Activated gamma-delta T cell treated with Interleukin-2 at 50 U/mL for 16 hours (primary cell): ENCODE measurements around the gene NUDT1.
A peak's percentile ranks its signal among the peaks of the same experiment; 100 is the strongest.

Experiments used
- DNase-seq: peaks from one replicate; pipeline ENCODE4 v3.0.0-alpha.2; 2020

The NUDT1 gene

DNA sequence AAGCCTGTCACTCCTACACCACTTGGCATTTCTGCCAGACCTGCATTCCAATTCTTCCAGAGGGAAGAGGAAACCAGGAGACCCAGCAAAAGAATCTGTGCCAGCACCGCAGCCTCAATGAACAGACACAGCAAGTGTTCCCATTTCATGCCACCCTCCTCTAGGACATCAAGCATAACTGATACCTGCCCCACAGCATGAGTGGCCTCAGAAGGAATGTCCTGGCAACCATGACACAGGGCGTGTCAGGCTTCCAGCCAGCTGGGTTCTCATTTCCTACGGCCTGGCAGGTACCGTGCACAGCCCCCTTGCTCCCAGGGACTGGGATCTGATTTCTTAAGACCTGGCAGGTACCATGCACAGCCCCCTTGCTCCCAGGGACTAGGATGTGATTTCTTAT, 17.1 kb upstream of the NUDT1 start:
- no peak for DNase-seq

DNA sequence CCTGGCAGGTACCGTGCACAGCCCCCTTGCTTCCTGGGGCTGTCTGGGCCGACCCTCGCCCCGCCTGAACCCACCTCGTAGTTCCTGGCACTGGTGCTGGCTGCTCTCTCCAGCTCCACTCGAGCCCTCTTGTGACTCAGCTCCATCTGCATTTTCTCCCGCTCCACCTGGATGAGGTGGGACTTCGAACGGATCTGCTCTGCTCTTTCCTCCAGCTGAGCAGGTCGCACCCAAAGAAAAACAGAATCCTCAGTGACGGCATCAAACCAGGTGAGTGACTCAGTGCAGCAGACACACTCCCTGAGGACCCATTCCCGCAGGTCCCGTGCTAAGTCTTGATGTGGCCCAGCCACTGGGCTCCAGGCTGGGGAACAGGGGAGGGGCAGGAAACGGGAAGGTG, 16.7 kb upstream of the NUDT1 start:
- DNase-seq: no peak

DNA sequence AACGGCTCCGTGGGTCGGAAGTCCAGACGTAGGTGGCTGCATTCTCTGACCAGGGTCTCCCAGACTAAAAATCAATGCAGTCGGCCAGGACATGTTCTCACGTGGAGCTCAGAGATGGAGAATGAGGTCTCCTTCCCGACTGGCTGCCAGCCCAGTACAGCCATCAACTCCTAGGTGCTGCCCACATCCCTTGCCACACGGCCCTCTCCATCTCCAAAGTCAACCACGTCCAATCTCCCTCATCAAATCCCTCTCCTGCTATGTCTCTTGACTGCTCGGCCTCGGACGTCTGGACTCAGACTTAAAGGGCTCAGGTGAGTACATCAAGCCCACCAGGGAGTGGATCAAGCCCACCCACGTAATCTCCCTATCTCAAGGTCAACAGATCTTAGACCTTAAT, 16.2 kb upstream of the NUDT1 start:
- DNase-seq: no peak

DNA sequence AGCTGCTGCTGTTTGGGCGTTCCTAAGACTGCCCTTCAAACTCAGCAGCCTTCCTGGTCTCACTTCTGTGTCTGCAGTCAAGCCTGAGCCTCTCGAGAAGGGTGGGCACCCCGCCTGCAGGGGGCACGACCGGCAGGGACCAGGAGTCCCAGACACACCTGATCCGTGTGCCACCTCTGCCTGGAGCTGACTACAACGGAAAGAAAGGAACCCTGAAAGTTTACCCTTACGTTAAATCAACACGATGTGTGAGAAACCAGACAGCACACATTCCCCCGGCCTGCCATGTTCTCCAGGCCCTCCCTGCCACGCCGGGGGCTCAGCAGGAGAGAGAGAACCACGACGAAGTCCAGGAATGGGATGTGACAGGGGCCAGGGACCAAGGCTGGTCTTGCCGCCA, 14.3 kb upstream of the NUDT1 start:
- no peak for DNase-seq

DNA sequence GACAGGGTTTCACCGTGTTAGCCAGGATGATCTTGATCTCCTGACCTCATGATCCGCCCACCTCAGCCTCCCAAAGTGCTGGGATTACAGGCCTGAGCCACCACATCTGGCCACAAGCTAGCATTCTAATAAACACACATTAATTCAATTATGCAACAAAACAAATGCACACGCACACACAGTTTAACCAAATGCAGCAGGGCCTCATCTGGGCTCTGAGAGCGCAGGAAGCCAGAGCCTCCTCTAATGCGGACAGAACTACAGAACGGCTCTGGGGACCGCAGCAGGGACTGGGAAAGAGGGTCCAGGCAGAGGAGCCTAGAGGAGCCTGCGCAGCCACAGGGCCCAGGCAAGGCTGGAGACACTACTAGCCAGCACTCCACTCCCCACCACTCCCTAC, 13.1 kb upstream of the NUDT1 start:
- DNase-seq: no peak

DNA sequence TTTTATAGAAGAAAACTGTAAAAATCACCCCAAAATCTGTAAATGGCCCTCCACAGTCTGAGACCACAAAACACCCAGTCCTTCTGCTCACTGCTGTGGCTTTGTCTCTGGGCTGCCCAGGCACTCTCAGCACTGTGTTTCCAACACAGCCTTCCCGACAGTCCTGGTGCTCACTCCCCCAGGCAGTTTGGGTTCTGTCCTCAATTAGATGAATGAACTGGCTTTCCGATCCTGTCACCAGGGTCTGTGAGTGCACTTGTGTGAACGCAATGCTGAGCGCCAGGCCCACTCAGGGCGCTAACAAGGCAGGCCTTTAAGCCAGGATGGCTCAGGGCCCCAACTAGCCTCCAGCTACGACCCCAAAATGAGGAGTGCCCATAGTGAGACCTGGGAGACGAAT, 12.6 kb upstream of the NUDT1 start:
- DNase-seq: no peak

DNA sequence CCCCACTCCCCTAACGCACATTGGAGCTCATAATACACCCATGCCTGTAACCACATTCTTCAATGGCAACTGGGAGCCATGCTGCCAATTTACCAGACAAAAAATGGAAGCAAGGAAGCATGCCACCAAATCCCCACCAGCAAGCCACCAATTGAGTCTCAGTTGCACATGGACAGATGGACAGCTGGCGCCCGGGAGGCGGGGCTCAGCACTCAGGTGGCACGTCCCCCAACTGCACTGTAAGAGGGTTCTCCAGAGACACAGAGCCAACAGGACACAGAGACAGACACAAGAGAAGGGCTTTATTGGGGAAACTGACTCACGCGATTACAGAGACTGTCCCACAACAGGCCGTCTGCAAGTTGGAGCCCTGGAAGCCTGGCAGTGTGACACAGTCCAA, 11.8 kb upstream of the NUDT1 start:
- no peak for DNase-seq

DNA sequence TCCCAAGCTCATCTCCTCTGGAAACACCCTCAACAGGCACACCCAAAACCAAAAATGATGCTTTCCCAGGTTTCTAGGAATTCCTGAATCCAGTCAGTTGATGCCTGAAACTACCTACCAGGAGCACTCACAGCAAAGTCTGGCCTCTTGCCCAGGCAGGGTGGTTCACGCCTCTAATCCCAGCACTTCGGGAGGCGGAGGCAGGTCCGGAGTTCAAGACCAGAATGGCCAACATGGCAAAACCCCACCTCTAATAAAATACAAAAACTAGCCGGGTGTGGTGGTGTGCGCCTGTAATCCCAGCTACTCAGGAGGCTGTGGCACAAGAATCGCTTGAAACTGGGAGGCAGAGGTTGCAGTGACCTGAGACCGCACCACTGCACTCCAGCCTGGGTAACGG, 11.1 kb upstream of the NUDT1 start:
- no peak for DNase-seq

DNA sequence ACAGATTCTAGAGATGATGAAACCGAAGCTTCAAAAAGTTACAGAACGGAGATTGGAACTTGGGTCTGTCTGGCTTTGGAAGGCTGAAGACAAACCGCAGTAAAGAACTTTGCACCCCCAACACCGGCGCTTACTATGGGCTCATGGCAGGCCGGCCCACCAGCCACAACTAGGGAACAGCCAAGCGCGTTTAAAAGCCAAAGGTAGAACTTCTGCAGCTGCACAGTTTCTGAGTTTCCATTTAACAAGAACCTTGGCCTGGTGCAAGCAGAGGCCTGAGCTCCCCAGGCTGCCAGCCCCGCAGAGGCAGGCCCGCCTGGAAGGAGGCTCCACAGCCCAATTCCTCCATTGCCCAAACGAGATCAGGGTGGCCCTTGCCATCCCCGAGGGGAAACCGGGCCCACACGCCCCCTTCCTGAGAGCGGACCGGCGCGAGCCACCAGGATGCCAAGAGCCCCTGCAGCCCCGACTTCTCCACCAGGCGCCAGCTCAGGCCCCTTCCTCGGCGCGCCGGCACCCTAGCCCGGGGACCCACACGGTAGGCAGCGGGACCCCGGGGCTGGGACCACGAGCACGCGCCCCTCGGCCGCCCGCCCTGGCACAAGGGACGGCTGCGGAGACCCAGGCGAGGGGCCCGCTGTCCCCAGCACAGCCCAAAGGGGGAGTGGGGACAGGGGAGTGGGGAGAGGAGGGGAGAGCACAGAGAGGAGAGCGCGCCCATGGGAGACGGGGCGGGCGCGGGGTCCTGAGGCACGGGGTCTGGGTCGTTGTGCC, 9.8 kb upstream of the NUDT1 start:
- peak; percentile 14 for DNase-seq

DNA sequence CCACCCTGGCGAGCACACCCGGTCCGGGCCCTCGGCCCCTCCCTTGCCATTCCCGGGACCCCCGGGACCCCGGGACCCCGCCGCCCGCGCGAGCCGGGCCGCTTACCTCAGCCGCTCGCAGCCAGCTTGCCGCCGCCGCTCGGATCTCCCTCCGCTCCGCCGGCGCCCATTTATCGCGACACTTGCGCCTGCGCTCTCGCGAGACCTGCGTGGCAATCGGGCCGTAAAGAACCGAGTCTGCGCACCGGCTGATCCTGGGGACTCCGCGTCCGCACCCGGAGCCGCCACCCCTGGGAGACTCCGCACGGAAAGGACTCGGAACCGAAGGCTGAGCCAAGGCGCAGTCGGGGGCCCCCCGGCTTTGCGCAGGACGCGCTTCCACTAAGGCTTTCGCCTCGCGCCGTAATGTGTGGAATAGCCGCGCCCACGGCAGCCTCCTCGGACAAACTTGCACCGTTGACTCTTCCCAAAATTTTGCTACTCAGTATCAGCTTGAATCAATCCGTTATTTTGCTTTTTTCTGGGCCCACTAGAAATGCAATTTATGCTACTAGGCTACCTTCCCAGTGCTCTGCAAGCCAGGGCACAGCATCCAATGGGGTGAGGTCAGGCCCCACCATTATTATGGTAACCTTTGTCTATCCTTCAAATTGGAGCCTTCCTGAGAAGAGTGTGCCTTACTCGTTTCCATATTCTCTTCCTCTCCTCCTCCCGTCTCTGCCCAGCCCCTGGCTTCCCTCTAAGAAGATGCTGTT, 9.1 kb upstream of the NUDT1 start, which contains the start of gene MAD1L1:
TSS of gene MAD1L1 (minus strand) at position 180 of the 755 bp plus-strand sequence. CDS start 2,812 bp downstream, outside the sequence.
- peak; percentile 85 for DNase-seq

DNA sequence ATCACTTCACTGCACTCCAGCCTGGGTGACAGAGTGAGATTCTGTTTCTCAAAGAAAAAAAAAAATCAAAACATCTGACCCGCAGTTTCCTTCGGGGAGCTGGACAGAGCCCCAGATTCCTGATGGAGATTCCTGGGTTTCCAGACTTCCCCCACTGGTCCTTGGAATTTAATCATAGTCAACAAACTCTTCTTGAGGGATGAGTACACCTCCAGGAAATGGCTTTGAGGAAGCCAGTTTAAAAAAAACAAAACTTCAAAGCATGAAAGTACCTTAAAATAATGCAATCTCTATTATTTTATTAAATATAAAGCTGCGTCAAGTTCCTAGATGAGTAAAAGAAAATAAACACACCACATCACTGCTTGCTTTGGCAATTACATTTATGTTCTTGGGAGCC, 8.1 kb upstream of the NUDT1 start:
- no peak for DNase-seq

DNA sequence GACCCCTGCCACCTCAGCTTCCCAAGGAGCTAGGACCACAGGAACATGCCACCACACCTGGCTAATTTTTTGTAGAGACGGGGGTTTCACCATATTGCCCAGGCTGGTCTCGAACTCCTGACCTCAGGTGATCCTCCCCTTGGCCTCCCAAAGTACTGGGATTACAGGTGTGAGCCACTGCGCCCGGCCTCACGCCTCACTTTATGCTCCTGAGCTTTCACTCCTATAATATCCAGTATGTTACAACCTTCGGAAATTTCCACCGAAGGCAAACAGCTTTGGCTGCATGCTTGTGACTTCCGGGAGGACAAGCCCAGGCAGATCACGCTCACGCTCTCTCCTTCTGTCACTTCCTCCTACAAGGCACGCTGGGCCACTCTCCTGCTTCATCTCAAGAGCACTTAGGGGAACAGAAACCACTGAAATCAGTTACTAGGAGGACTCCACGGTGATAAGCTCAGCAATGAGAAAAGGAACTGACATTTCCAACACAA, 4.9 kb upstream of the NUDT1 start:
- DNase-seq: no peak

DNA sequence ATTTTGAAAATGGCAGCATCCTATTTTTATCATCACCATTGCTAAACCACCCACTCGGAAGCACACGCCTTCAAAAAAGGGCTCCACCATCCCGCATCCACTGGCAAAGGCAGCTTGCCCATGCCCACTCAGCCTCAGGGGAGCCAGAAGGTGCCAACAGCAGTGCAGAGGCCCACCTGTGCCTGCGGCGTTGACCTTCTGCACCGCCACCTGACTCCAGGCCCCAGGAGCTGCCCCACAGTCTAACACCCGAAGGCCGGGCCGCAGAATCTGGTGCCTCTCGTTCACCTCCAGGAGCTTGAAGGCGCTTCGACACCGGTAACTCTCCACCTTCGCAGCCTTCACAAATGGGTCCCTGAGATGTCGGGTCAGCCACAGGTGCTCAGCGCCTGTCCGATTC, 2.8 kb upstream of the NUDT1 start:
- DNase-seq: no peak

DNA sequence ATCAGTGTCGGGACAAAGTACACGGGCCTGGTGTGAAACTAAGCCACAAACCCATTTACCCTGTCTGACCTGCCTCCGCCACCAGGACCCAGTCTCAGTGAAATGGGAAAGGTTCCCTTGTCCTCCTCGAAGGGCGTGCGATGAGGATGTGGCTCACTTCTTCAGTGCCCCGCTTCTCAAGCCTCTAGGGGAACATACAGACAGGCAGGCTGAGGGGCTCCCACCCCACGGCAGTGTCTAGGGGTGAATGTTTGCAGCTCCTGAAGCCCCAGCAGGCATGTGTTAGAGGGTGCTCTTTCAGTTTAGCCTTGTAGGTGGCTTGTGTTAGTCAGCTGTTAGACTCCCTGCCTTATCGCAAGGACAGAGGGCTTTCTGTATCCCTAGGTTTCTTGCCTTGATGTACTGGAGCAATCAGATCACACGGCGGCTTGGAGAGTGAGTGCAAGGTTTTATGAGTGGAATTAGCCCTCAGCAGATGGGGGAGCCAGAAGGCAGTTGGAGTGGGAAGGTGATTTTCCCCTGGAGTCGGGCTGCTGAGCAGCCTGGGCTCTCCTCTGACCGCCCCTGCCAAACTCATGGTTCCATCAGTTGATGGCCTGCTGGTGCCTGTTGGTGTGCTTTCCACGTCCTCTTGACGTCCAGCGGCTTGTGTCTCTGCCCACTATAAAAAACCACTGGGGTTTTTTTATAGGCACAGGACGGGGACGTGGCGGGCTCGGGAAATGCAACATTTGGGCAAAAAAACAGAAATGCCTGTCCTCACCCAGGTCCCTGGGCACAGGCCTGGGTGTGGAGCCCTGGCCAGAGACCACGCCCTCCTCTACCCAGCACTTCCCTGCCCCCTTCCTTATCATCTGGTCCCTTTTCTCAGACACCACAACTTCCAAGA, 759 bp downstream of the NUDT1 start:
- no peak for DNase-seq

DNA sequence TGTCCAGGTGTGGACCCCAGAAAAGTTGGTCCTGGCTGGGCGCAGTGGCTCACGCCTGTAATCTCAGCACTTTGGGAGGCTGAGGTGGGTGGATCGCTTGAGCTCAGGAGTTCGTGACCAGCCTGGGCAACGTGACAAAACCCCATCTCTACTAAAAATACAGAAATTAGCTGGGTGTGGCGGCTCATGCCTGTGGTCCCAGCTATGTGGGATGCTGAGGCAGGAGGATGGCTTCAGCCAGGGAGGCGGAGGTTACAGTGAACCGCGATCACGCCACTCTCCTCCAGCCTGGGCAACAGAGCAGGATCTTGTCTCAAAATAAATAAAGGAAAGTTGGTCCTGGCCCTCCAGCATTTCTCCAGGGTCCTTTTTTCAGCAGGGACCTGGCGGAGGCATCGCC, 1.4 kb downstream of the NUDT1 start:
- DNase-seq: no peak

DNA sequence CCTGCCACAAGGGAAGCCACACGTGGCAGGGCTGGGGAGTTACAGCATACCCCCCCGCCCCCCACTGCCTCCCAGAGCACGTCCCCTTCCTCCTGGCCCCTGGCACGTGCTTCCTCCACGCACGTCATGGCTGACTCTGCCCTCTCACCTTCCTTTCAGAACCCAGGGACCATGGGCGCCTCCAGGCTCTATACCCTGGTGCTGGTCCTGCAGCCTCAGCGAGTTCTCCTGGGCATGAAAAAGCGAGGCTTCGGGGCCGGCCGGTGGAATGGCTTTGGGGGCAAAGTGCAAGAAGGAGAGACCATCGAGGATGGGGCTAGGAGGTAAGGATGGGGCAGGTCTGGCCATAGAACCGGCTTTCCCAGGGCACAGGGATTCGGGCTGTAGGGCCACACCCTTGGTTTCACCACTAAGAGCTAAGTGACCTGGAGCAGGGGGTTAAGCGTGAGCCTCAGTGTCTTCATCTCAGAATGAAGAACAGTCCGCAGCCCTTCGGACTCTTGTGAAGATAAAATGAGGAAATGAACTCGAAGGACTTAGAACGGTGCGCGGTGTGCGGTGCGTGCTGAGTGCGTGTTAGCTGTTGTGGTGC, 2.5 kb downstream of the NUDT1 start:
- DNase-seq: no peak

DNA sequence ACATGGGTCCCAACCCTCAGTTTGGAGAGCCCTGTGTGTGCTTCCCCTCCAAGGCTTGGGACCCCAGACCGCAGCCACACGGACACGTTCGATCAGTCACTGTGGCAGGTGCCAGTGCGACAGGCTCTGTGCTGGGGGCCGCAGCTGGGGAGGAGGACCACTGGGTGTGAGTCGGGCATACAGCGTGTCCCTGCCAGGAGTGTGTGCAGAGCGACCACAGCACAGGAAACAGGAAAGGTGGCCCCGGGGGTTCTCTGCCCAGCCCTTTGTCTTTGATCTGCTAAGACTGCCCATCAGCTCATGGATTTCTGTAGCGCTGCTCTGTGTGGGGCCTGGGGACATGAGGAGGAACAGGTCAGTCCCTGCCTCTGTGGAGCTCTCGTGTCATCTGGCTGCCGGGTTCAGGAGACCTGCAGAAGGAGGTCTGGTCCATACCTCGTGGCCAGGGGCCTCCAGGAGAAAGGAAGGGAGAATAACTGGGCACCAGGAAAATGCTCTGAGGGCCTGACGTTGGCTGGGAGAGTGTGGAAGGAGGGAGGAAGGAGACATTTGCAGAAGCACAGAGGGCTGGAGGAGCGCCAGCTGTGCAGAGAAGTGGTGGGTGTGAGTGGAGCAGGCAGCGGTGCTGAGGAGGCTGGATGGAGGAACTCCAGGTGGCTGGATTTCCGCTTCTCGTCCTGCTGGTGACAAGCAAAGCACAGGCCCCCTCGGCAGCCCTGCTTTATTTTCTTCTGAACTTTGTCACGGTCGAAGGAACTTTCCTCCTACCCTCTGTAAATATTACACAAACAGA, 4.1 kb downstream of the NUDT1 start:
- no peak for DNase-seq

DNA sequence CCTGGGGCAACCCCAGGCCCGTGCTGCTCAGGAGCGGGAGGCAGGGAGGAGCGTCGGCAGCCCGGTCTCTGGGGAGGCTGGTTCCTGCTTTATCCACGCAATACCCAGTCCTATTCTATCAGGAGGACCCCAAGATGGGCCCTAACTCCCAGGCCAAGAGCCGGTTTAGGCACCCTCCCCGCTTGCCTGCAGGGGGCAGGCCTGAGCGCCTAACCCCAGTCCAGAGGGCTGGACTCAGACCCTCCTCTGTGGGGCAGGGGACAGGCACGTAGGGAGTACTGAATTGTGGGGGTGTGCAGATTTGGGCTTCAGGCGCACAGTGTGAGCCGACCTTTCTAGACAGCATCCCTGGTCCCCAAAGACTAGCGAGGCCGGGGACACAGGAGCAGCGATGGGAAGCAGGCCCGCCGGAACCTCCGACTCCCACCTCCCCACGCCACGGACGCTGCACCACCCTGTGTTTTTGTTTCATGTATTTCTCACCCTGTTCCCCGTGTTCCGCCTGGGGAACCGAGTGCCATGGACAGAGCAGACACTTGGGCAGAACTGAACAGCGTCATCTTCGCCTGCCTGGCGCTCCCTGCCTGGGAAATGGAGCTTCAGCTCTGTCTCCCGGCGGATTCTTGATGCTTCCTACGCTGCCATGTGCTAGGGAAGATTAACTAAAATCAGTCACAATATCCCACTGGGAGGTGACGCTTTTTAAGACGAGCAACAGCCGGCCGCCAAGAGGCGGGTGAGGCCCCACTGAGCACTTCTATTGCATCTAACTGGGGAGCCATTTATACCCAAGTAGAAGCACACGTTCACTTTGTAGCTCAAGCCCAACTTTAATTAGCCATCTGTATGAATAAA, 5.3 kb downstream of the NUDT1 start:
- DNase-seq: no peak

DNA sequence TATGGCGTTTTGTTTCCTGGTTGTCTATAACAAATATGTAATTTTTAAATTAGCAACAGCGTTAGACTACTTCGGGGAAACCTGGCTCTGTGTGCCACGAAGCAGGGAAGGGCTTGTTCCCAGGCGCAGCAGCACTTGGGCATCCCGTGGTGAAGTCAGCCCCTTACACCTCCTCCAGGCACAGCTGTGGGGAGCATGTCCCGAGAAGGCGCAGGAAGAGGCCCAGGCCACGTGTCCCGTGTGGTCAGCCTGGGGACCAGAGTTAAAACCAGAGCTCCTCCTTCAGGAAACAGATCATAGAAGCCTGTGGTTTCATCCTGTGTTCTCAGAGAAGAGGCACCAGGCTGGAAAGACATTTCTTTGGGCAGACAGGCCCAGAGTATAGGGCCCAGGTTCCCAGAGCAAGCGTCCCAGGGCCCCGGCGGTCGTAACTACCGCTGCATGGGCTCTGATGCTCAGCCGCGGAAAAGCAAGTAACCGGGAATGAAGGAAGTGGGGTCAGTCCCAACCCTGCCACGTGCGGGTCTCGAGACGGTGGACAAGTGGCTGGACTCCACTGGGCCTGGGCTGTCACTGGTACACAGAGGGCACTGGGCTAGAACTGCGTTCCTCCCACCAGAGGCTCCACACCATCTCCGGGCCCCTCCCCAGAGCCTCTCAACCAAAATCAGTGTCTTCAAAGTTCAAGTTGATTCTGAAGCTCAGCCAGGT, 7.1 kb downstream of the NUDT1 start:
- DNase-seq: no peak

DNA sequence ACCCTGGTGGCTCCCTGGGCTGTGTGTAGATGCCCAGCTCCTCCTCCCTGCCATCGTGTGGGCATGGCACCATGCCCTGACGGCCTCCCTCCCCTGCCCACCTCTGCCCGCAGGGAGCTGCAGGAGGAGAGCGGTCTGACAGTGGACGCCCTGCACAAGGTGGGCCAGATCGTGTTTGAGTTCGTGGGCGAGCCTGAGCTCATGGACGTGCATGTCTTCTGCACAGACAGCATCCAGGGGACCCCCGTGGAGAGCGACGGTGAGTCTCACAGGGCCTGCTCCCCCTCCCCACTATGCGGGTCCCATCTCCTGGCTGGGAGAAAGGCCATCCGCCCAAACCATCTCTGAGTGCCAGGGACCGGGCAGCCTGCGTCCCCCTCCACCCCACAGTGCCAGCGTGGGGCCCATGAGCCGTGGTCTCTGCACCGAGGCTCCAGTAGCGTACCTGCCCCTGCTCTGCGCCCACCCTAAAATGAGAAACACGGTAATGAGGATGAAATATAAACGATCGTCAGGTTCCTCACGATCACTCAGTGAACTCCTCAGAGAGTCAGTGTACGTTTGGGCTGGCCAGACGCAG, 7.8 kb downstream of the NUDT1 start:
- no peak for DNase-seq
